SK-N-SH treated with all-trans-retinoic acid at 6 μM for 48 hours (cell line): ENCODE data around the gene MARK3.

Experiments used
- CREB5 ChIP-seq: fragments of 250-450 bp; sonication (Bioruptor Pico); IDR thresholded peaks from 2 replicates; pipeline ENCODE4 v1.5.1; 2020; ENCODE audit warnings: low read depth, mild to moderate bottlenecking, moderate library complexity
- CSDC2 ChIP-seq: fragments of 250-450 bp; sonication (Bioruptor Pico); IDR thresholded peaks from 2 replicates; pipeline ENCODE4 v1.5.0; 2020; ENCODE audit warnings: mild to moderate bottlenecking, moderate library complexity
- ESRRG ChIP-seq: fragments of 250-450 bp; sonication (Bioruptor Pico); IDR thresholded peaks from 2 replicates; pipeline ENCODE4 v1.6.1; 2021; ENCODE audit warnings: mild to moderate bottlenecking
- ISL1 ChIP-seq: fragments of 250-450 bp; sonication (Bioruptor Pico); IDR thresholded peaks from 2 replicates; pipeline ENCODE4 v2.1.2; 2022; ENCODE audit warnings: mild to moderate bottlenecking, moderate library complexity
- PATZ1 ChIP-seq: fragments of 250-450 bp; sonication (Bioruptor Pico); IDR thresholded peaks from 2 replicates; pipeline ENCODE4 v1.8.0; 2020; ENCODE audit warnings: mild to moderate bottlenecking, moderate library complexity, borderline replicate concordance
- RARB ChIP-seq: fragments of 250-450 bp; sonication (Bioruptor Pico); IDR thresholded peaks from 2 replicates; pipeline ENCODE4 v1.8.0; 2021; ENCODE audit warnings: mild to moderate bottlenecking, moderate library complexity
- TSHZ2 ChIP-seq: fragments of 250-450 bp; sonication (Bioruptor Pico); IDR thresholded peaks from 2 replicates; pipeline ENCODE4 v1.5.0; 2020; ENCODE audit warnings: mild to moderate bottlenecking, moderate library complexity
- ZFP3 ChIP-seq: fragments of 250-450 bp; sonication (Bioruptor Pico); IDR thresholded peaks from 2 replicates; pipeline ENCODE4 v1.5.0; 2020; ENCODE audit warnings: mild to moderate bottlenecking, moderate library complexity

- TF ChIP-seq CREB5 (CRISPR knock-in tag) (no peak), ZFP3 (no peak), PATZ1 (CRISPR knock-in tag) (no peak), TSHZ2 (CRISPR knock-in tag) (no peak), ISL1 (CRISPR knock-in tag) (no peak), CSDC2 (CRISPR knock-in tag) (no peak), ESRRG (no peak), RARB (CRISPR knock-in tag) (no peak)
Measured at GRCh38 chr14:103391048-103391447, 5.8 kb downstream of the MARK3 start.
